NCI-H2029 (cell line): Measurements from ENCODE around the gene DAZ3.
"Not testable (repeated sequence)": the region's sequence is repeated elsewhere in the genome, so short reads cannot be mapped to it uniquely, and the experiment has no call there.

ENCODE experiments used
- DNase-seq: peaks from one replicate; lab custom pipeline; 2025; lab: John Stamatoyannopoulos, UW

The DAZ3 gene, protein sequence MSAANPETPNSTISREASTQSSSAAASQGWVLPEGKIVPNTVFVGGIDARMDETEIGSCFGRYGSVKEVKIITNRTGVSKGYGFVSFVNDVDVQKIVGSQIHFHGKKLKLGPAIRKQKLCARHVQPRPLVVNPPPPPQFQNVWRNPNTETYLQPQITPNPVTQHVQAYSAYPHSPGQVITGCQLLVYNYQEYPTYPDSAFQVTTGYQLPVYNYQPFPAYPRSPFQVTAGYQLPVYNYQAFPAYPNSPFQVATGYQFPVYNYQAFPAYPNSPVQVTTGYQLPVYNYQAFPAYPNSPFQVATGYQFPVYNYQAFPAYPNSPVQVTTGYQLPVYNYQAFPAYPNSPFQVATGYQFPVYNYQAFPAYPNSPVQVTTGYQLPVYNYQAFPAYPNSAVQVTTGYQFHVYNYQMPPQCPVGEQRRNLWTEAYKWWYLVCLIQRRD

GRCh38 chrY:24813293-24813692 lies at the start of gene DAZ3:
Gene DAZ3, minus strand, starts transcription at chrY:24813393. Its CDS starts 208 bp downstream, at chrY:24813185.
- DNase-seq, result not testable (repeated sequence)

DNA sequence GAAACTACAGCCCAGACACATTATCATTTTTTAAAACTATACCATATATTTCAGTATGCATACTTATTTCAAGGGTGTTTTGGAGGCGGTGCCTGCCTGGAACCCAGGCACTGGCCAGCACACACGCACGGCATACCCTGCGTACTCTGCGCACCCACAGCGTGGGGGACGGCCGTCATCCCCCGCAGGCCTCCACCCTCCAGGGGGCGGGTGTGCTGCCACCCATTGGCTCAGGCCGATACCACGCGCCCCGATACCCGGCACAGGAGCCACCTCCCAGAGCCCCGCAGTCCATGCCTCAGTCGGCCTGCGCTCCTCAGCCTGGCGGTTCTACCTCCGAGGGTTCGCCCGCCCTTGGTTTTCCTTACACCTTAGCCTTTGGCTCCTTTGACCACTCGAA lies 20.4 kb upstream of the DAZ3 start, which contains the start of gene DAZ4:
Gene DAZ4 (plus strand): TSS at position 301 of the 400 bp plus-strand sequence. CDS start 208 bp downstream, outside the sequence.
- DNase-seq, result not testable (repeated sequence)

DNA sequence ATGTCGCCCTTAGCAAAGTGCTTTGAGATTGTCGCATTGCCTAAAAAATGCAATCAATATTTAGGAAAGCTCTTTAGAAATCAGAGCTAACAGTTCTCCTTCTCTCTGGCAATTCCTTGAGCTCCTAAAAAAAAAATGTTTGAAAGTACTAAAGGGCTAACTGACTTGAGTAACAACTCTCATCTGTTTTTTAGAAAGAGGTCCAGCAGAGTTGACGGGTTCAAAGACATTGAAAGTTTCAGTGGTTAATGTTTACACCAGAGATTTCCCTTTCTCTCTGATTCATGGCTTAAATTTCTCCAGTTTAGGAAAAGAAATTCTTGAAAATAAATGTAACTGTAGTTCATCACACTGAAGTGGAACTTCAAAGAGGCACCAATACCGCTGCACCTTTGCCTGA lies 11.9 kb upstream of the DAZ3 start:
- not testable (repeated sequence) for DNase-seq

GRCh38 chrY:24824184-24824879 lies 11.1 kb upstream of the DAZ3 start:
- DNase-seq, result not testable (repeated sequence)

- not testable (repeated sequence) for DNase-seq
Measured at GRCh38 chrY:24821836-24822235, 8.6 kb upstream of the DAZ3 start.
